ENCODE data around the gene SSNA1. TPM values are rescaled to one million over a fixed set of nuclear protein-coding genes. Genes with fewer than 3 reads are reported as not detected.

SSNA1 gene
- total and polyA plus RNA-seq, 2 donors (not counting 1 experiment from before 2014, with no cell fraction given) = 37.7 to 56.3 TPM

DNA sequence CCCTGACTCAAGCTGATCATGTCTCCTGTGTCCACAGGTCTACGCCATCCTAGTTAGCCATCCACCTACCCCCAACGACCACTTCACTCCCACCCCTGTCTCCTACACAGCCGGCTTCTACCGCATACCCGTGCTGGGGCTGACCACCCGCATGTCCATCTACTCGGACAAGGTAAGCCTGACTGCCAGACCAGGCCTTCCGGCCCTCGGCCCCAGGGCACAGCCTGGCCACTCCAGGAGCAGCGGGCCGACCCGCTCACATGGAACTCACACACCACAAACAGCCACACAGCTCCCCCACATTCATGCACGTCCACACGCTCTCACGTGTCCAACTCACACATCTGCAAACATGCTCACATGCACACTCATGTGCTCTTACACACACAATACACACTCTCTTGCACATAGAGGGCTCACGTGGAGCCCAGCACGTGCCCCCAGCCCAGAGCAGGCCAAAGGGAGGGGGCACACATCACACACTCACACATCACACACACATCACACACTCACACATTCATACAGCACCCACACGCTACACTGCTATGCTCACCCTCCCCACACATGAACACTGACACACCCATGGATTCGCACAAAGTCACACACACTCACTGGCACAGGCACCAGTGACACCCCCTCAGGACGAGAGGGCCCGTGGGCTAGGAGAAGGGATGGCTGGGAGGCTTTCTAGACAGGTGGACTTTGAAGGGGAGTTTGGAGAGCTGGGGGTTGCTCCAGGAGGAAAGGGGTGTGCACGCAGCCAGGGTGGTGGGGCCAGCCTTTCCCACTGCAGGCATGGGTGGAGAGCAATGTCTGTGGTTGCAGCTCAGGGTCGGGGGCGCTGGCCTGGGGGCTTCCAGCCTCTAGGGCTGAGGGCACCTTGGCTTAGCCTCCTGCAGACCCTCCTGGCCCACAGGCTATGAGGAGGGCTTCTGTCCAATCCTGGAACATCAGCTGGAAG, 46.2 kb upstream of the SSNA1 start:
- no peak overlapping the region for H3K4me2 ChIP-seq (ENCODE audit: extremely low read depth, insufficient read depth, low read length)
- no peak overlapping the region for H3K9ac ChIP-seq (ENCODE audit: insufficient read depth, low read length)
- H3K27me3 ChIP-seq (ENCODE audit: control insufficient read depth, insufficient read depth, low read length) = peaks cover 27% of the 10 kb centered on the region
- DNase-seq (ENCODE audit: low read depth in 2 of 2) = no peak
- no peaks in the 10 kb centered on the region for H3K9me3 ChIP-seq (ENCODE audit: control insufficient read depth, insufficient read depth, low read depth, low read length)
- no peaks in the 10 kb centered on the region for H3K36me3 ChIP-seq (ENCODE audit: control insufficient read depth, insufficient read depth, low read length)
- H3K27ac ChIP-seq (ENCODE audit: insufficient read depth, low read length) = no peak overlapping the region
- H3K79me2 ChIP-seq (ENCODE audit: control insufficient read depth, insufficient read depth, low read length) = no peaks in the 10 kb centered on the region
- H3K4me1 ChIP-seq (ENCODE audit: control insufficient read depth, extremely low read depth, insufficient read depth, low read length) = no peaks in the 10 kb centered on the region
- no peaks in the 10 kb centered on the region for H4K20me1 ChIP-seq (ENCODE audit: control insufficient read depth, extremely low read depth, insufficient read depth, low read length)
- no peak overlapping the region for H3K4me3 ChIP-seq (replicated peaks in 1 of 4; ENCODE audit: control extremely low read depth in 1 of 4, insufficient read depth in 1 of 4, low read depth in 3 of 4, low read length in 4 of 4)
- H2AFZ ChIP-seq (ENCODE audit: low read length) = no peak overlapping the region
- TF ChIP-seq, protein P1, sequence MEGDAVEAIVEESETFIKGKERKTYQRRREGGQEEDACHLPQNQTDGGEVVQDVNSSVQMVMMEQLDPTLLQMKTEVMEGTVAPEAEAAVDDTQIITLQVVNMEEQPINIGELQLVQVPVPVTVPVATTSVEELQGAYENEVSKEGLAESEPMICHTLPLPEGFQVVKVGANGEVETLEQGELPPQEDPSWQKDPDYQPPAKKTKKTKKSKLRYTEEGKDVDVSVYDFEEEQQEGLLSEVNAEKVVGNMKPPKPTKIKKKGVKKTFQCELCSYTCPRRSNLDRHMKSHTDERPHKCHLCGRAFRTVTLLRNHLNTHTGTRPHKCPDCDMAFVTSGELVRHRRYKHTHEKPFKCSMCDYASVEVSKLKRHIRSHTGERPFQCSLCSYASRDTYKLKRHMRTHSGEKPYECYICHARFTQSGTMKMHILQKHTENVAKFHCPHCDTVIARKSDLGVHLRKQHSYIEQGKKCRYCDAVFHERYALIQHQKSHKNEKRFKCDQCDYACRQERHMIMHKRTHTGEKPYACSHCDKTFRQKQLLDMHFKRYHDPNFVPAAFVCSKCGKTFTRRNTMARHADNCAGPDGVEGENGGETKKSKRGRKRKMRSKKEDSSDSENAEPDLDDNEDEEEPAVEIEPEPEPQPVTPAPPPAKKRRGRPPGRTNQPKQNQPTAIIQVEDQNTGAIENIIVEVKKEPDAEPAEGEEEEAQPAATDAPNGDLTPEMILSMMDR (conservative IDR thresholded peaks at IDR 0.05 in 1 of 2, IDR thresholded peaks at IDR 0.05 in 1 of 2; ENCODE audit: low read depth in 1 of 2, low read length in 2 of 2) = no peak
- no peak for TF ChIP-seq EZH2 (IDR thresholded peaks at IDR 0.05; ENCODE audit: low read length, missing control alignments)

DNA sequence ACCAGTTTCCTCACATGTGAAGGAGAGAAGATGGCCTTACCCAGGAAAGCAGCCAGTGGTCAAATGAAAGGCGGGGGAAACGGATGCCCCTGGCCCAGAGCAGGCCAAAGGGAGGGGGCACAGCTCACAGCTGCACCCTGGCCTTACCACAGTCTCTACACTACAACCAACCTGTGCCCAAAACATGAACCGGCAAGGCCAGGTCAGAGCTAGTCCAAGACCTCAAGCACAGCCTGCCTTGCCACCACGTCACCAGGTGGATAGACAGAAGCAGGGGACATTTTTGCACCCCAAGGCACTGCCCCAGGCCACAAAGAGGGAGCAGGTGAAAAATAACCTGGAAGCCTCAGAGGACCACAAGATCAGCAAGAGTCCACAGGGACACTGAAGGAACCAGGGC, 45.0 kb upstream of the SSNA1 start:
- Histone ChIP-seq H2AFZ (ENCODE audit: low read length) (no peak overlapping the region), H4K20me1 (ENCODE audit: control insufficient read depth, extremely low read depth, insufficient read depth, low read length) (no peaks in the 10 kb centered on the region), H3K4me1 (ENCODE audit: control insufficient read depth, extremely low read depth, insufficient read depth, low read length) (no peaks in the 10 kb centered on the region), H3K36me3 (ENCODE audit: control insufficient read depth, insufficient read depth, low read length) (no peaks in the 10 kb centered on the region), H3K9ac (ENCODE audit: insufficient read depth, low read length) (no peak overlapping the region), H3K9me3 (ENCODE audit: control insufficient read depth, insufficient read depth, low read depth, low read length) (no peaks in the 10 kb centered on the region), H3K79me2 (ENCODE audit: control insufficient read depth, insufficient read depth, low read length) (no peaks in the 10 kb centered on the region), H3K4me2 (ENCODE audit: extremely low read depth, insufficient read depth, low read length) (no peak overlapping the region), H3K27ac (ENCODE audit: insufficient read depth, low read length) (no peak overlapping the region), H3K27me3 (ENCODE audit: control insufficient read depth, insufficient read depth, low read length) (peaks cover 22% of the 10 kb centered on the region), H3K4me3 (replicated peaks in 1 of 4; ENCODE audit: control extremely low read depth in 1 of 4, insufficient read depth in 1 of 4, low read depth in 3 of 4, low read length in 4 of 4) (no peak overlapping the region)
- no peak for DNase-seq (ENCODE audit: low read depth in 2 of 2)
- no peak for TF ChIP-seq EZH2 (IDR thresholded peaks at IDR 0.05; ENCODE audit: low read length, missing control alignments)
- TF ChIP-seq, protein P1 (conservative IDR thresholded peaks at IDR 0.05 in 1 of 2, IDR thresholded peaks at IDR 0.05 in 1 of 2; ENCODE audit: low read depth in 1 of 2, low read length in 2 of 2) = no peak

GRCh38 chr9:137145731-137146526, 42.5 kb upstream of the SSNA1 start:
- H3K4me1 ChIP-seq (ENCODE audit: control insufficient read depth, extremely low read depth, insufficient read depth, low read length) = no peaks in the 10 kb centered on the region
- no peak overlapping the region for H3K4me2 ChIP-seq (ENCODE audit: extremely low read depth, insufficient read depth, low read length)
- peaks cover 7% of the 10 kb centered on the region for H3K27me3 ChIP-seq (ENCODE audit: control insufficient read depth, insufficient read depth, low read length)
- no peak overlapping the region for H3K27ac ChIP-seq (ENCODE audit: insufficient read depth, low read length)
- no peak overlapping the region for H3K4me3 ChIP-seq (replicated peaks in 1 of 4; ENCODE audit: control extremely low read depth in 1 of 4, insufficient read depth in 1 of 4, low read depth in 3 of 4, low read length in 4 of 4)
- DNase-seq (ENCODE audit: low read depth in 2 of 2) = no peak
- H3K9me3 ChIP-seq (ENCODE audit: control insufficient read depth, insufficient read depth, low read depth, low read length) = no peaks in the 10 kb centered on the region
- H3K36me3 ChIP-seq (ENCODE audit: control insufficient read depth, insufficient read depth, low read length) = no peaks in the 10 kb centered on the region
- H3K9ac ChIP-seq (ENCODE audit: insufficient read depth, low read length) = no peak overlapping the region
- H3K79me2 ChIP-seq (ENCODE audit: control insufficient read depth, insufficient read depth, low read length) = no peaks in the 10 kb centered on the region
- TF ChIP-seq EZH2 (IDR thresholded peaks at IDR 0.05; ENCODE audit: low read length, missing control alignments) = no peak
- TF ChIP-seq, protein P1 (conservative IDR thresholded peaks at IDR 0.05 in 1 of 2, IDR thresholded peaks at IDR 0.05 in 1 of 2; ENCODE audit: low read depth in 1 of 2, low read length in 2 of 2) = no peak
- H4K20me1 ChIP-seq (ENCODE audit: control insufficient read depth, extremely low read depth, insufficient read depth, low read length) = no peaks in the 10 kb centered on the region
- no peak overlapping the region for H2AFZ ChIP-seq (ENCODE audit: low read length)

Measured in fibroblast of lung (primary cell).